ENCODE data around the gene VARS2. TPM values are rescaled to one million over a fixed set of nuclear protein-coding genes. Genes with fewer than 3 reads are reported as not detected.

The VARS2 gene
- total and polyA plus RNA-seq, 9 of the 15 experiments (the other 6 are each of a cell fraction or from before 2014, with no cell fraction given), result 1.6 to 53.6 (median 29.9) TPM

GRCh38 chr6:30955367-30956042, 41.5 kb downstream of the VARS2 start (continued):
- TF ChIP-seq MXD1 (CRISPR knock-in tag; IDR thresholded peaks at IDR 0.05; ENCODE audit: borderline replicate concordance, poor library complexity, severe bottlenecking) (no peak), ZFP36 (IDR thresholded peaks at IDR 0.05; ENCODE audit: low read depth, low read length, partially characterized antibody) (peak; percentile 10), PCBP1 (IDR thresholded peaks at IDR 0.05; ENCODE audit: low read depth, low read length, poor library complexity, severe bottlenecking) (no peak), POLR2AphosphoS5 (IDR thresholded peaks at IDR 0.05; ENCODE audit: control insufficient read depth, insufficient read depth, low read depth, low read length) (peak; percentile 61; the same call in 1 of the 2 replicates), E2F8 (IDR thresholded peaks at IDR 0.05; ENCODE audit: low read depth, partially characterized antibody) (peak; percentile 77), SRSF1 (IDR thresholded peaks at IDR 0.05; ENCODE audit: low read depth, low read length) (no peak), LCOR (CRISPR knock-in tag; IDR thresholded peaks at IDR 0.05) (0 out of 2 replicates have a peak, but pooled peaks have one; percentile 33), RUNX1 (IDR thresholded peaks at IDR 0.05; ENCODE audit: low read depth) (peak; percentile 76), KDM2B (CRISPR knock-in tag; IDR thresholded peaks at IDR 0.05) (peak; percentile 45; the same call in 1 of the 2 replicates), E2F3 (CRISPR knock-in tag; IDR thresholded peaks at IDR 0.05) (no peak), CEBPB (tag; IDR thresholded peaks at IDR 0.05) (no peak), NONO (IDR thresholded peaks at IDR 0.05; ENCODE audit: low read depth in 2 of 2, low read length in 1 of 2) (peak in 1 of 2 experiments; percentile 86; a peak in 2 of 4 replicates), GTF2E2 (tag; IDR thresholded peaks at IDR 0.05) (0 out of 2 replicates have a peak, but pooled peaks have one; percentile 39), NR2C1 (IDR thresholded peaks at IDR 0.05) (peak; percentile 44; the same call in 1 of the 2 replicates), NR2C1 (tag; IDR thresholded peaks at IDR 0.05) (peak; percentile 31; the same call in 1 of the 2 replicates)
- TF ChIP-seq, protein P1, sequence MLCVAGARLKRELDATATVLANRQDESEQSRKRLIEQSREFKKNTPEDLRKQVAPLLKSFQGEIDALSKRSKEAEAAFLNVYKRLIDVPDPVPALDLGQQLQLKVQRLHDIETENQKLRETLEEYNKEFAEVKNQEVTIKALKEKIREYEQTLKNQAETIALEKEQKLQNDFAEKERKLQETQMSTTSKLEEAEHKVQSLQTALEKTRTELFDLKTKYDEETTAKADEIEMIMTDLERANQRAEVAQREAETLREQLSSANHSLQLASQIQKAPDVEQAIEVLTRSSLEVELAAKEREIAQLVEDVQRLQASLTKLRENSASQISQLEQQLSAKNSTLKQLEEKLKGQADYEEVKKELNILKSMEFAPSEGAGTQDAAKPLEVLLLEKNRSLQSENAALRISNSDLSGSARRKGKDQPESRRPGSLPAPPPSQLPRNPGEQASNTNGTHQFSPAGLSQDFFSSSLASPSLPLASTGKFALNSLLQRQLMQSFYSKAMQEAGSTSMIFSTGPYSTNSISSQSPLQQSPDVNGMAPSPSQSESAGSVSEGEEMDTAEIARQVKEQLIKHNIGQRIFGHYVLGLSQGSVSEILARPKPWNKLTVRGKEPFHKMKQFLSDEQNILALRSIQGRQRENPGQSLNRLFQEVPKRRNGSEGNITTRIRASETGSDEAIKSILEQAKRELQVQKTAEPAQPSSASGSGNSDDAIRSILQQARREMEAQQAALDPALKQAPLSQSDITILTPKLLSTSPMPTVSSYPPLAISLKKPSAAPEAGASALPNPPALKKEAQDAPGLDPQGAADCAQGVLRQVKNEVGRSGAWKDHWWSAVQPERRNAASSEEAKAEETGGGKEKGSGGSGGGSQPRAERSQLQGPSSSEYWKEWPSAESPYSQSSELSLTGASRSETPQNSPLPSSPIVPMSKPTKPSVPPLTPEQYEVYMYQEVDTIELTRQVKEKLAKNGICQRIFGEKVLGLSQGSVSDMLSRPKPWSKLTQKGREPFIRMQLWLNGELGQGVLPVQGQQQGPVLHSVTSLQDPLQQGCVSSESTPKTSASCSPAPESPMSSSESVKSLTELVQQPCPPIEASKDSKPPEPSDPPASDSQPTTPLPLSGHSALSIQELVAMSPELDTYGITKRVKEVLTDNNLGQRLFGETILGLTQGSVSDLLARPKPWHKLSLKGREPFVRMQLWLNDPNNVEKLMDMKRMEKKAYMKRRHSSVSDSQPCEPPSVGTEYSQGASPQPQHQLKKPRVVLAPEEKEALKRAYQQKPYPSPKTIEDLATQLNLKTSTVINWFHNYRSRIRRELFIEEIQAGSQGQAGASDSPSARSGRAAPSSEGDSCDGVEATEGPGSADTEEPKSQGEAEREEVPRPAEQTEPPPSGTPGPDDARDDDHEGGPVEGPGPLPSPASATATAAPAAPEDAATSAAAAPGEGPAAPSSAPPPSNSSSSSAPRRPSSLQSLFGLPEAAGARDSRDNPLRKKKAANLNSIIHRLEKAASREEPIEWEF (CRISPR knock-in tag; IDR thresholded peaks at IDR 0.05), result no peak
- TF ChIP-seq, protein P2, sequence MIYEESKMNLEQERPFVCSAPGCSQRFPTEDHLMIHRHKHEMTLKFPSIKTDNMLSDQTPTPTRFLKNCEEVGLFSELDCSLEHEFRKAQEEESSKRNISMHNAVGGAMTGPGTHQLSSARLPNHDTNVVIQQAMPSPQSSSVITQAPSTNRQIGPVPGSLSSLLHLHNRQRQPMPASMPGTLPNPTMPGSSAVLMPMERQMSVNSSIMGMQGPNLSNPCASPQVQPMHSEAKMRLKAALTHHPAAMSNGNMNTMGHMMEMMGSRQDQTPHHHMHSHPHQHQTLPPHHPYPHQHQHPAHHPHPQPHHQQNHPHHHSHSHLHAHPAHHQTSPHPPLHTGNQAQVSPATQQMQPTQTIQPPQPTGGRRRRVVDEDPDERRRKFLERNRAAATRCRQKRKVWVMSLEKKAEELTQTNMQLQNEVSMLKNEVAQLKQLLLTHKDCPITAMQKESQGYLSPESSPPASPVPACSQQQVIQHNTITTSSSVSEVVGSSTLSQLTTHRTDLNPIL (CRISPR knock-in tag; IDR thresholded peaks at IDR 0.05), result no peak

Data from K562 (cell line).